ENCODE measurements around the gene PDGFA.

PDGFA gene

DNA sequence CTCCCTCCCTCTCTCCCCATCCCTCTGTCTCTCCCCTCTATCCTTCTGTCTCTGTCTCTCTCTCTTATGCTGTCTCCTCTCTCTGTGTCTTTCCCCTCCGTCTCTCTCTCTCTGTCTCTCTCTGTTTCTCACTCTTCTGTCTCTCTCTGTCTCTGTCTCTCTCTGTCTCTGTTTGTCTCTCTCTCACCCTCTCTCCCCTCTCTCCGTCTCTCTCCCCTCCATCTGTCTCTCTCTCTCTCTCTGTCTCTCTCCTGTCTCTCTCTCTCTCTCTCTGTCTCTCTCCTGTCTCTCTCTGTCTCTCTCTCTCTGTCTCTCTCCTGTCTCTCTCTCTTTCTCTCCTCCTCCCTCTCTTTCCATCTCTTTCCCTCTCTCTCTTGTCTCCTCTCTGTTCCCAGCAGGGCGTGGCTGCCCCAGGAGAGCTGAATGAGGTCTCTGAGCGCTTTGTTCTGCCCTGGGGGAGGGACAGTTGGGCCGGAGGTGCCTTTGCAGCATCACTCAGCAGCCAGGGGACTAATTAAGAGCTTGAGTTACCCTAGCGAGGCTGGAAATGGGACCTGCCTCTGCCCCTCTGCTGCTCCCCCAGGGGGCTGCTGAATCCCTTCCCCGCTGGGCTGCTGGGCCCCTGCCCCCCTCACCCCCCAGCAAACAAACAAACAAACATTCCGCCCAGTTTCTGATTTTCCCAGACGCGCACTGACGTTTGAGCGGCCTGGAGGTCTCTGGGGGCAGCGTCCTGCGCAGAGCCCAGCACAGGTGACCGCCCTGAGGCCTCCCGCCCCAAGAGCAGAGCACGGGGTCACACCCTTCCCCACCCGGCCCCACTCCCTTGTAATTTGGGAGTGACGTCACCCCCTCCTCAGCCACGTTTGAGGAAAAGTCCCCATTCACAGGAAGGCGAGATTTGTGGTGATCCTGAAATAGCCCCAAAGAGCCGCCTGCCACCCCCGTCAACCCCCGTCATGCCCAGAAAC is 68.1 kb downstream of the PDGFA start:
- DNase-seq (ENCODE audit: extremely low read depth, low read depth), result no peak
- H3K4me3 ChIP-seq (replicated peaks; ENCODE audit: low read depth, low read length), result no peak overlapping the region
- TF ChIP-seq, protein P1, sequence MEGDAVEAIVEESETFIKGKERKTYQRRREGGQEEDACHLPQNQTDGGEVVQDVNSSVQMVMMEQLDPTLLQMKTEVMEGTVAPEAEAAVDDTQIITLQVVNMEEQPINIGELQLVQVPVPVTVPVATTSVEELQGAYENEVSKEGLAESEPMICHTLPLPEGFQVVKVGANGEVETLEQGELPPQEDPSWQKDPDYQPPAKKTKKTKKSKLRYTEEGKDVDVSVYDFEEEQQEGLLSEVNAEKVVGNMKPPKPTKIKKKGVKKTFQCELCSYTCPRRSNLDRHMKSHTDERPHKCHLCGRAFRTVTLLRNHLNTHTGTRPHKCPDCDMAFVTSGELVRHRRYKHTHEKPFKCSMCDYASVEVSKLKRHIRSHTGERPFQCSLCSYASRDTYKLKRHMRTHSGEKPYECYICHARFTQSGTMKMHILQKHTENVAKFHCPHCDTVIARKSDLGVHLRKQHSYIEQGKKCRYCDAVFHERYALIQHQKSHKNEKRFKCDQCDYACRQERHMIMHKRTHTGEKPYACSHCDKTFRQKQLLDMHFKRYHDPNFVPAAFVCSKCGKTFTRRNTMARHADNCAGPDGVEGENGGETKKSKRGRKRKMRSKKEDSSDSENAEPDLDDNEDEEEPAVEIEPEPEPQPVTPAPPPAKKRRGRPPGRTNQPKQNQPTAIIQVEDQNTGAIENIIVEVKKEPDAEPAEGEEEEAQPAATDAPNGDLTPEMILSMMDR (IDR thresholded peaks at IDR 0.05; ENCODE audit: low read depth, low read length, missing control alignments), result no peak

DNA sequence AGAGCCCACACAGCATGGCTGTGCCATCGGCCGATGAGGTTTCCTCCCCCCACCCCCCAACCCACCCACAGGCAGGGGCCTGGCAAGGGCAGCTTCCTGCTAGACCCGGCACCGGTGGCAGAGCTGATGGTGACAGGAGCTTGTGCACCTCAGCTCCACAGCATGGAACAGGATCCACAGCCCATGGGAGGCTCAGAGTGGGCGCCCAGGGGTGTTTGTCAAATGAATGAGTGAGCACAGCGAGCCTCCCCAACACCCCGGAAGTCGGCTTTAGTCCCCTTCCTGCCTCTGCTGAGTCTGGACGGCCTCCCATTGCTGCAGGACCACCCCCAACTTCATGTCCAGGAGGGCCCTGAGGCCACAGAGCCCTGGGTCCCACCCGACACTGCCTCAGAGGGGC is 68.9 kb downstream of the PDGFA start:
- TF ChIP-seq, protein P1 (IDR thresholded peaks at IDR 0.05; ENCODE audit: low read depth, low read length, missing control alignments), result no peak
- no peak for DNase-seq (ENCODE audit: extremely low read depth, low read depth)
- no peak overlapping the region for H3K4me3 ChIP-seq (replicated peaks; ENCODE audit: low read depth, low read length)

DNA sequence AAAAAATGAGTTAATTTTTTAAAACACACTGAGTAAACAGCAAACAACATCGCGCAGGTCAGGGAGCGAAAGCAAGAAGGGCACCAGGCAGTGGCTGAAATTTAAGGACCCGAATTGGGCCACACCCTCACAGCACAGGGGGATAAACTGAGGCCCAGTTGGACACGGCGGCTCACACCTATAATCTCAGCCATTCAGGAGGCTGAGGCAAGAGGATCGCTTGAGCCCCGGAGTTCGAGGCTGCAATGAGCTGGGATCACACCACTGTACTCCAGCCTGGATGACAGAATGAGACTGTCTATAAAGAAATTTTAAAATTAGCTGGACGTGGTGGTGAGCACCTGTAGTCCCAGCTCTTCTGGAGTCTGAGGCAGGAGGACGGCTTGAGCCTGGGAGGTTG is 69.6 kb downstream of the PDGFA start:
- TF ChIP-seq, protein P1 (IDR thresholded peaks at IDR 0.05; ENCODE audit: low read depth, low read length, missing control alignments), result no peak

DNA sequence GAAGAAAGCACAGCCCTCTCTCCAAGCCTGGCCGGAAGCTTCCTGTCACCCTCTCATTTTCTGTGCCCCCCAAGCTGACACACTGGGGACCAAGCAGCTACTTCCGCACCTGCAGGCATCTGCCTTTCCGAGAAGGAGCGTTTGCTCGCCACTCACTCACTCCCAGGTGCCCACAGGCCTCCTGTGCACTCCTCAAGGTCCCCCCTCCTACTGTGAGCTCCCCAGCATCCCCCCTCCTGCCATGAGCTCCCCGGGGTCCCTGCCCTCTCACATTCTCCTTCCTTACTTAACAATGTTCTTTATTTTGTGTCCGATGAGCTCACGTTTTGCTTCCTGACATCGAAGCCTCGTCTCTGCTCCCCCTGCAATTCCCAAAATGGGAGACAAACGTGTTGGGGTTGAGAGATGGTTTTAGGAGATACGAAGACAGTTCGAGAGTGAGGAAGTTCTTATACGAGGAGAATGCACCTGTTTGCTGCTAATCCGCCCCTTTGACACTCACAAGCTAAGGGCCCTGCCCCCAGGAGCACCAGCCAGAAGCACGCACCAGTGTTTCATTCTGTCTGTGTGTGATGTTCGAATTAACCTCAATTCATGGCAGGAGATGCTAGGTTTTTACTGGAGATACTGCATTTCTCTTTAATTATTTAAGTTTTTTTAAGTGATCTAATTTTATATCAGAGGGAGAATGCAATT is 70.2 kb downstream of the PDGFA start:
- DNase-seq (ENCODE audit: extremely low read depth, low read depth), result no peak
- TF ChIP-seq, protein P1 (IDR thresholded peaks at IDR 0.05; ENCODE audit: low read depth, low read length, missing control alignments), result no peak
- no peak overlapping the region for H3K4me3 ChIP-seq (replicated peaks; ENCODE audit: low read depth, low read length)

More for the DNA sequence above, 69.6 kb downstream of the PDGFA start:
- H3K4me3 ChIP-seq (replicated peaks; ENCODE audit: low read depth, low read length), result no peak overlapping the region
- no peak for DNase-seq (ENCODE audit: extremely low read depth, low read depth)

DNA sequence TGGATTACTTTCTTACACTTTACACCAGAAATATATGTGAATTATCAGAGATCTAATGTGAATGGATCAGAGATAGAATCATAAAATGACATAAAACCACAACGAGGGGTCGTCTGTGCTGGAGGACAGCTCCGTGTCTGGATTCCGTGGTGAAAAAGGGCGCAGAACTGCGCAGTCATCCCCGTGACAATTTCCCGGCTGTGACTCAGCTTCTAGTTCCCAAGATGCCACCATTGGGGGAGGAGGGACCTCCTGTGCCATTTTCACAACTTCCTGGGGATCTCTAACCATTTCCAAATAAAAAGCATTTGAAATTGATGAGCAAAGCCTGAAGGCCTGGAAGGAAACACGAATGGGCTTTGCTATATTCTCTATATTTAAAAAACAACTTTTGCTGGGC is 72.1 kb downstream of the PDGFA start:
- TF ChIP-seq, protein P1 (IDR thresholded peaks at IDR 0.05; ENCODE audit: low read depth, low read length, missing control alignments), result no peak

More for the DNA sequence above, 72.1 kb downstream of the PDGFA start:
- H3K4me3 ChIP-seq (replicated peaks; ENCODE audit: low read depth, low read length), result no peak overlapping the region
- DNase-seq (ENCODE audit: extremely low read depth, low read depth), result no peak
